HepG2 (cell line): ENCODE measurements around the gene COPB2. TPM values are rescaled to one million over a fixed set of nuclear protein-coding genes. Genes with fewer than 3 reads are reported as not detected.

Source experiments
- ATAC-seq: fragments of 200-7000 bp; cut with Tn5 transposase; 3 replicates; pipeline ENCODE4 v1.9.1; 2020; ENCODE audit warnings: mild to moderate bottlenecking, moderate library complexity
- BruUV-seq: library from RNA; stranded (reverse); fragments of 400-500 nt; replicated peaks from 2 replicates; lab custom pipeline; 2021; lab: Mats Ljungman, UMichigan
- CTCF ChIA-PET: fragments of 300-600 bp; formaldehyde crosslinking; extraction: SDS; loops from one replicate; lab custom pipeline; 2021; ENCODE audit warnings: low total read pairs, inconsistent platforms, low intra/inter-chr PET ratio; lab: Yijun Ruan, JAX
- POLR2A ChIA-PET: fragments of 350-600 bp; sonication (Branson Sonifier 250); formaldehyde crosslinking; loops from one replicate; lab custom pipeline; 2020; ENCODE audit warnings: antibody characterized with exemption, inconsistent platforms; lab: Yijun Ruan, JAX
- DNase-seq: peaks from one replicate; pipeline ENCODE4 v3.0.0-alpha.2; 2015; ENCODE audit warnings: low spot score
- FAIRE-seq: peaks from 3 replicates; lab custom pipeline; 2011; peaks lifted over from hg19 to GRCh38; lab: Jason Lieb, UNC
- H2AFZ ChIP-seq: one replicate; pipeline ENCODE4 v1.6.1; 2011; ENCODE audit warnings: low read length, inconsistent platforms
- H3K27ac ChIP-seq: fragments of 300-600 bp; 3 replicates; pipeline ENCODE4 v1.8.0; 2011; ENCODE audit warnings: mixed run types, mild to moderate bottlenecking, mixed read lengths, low read length, inconsistent platforms; ENCODE audit not compliant: insufficient read depth; ENCODE audit errors: extremely low read length
- H3K27me3 ChIP-seq, 2 experiments: fragments of 200-600 bp in 1 of 2; 2 replicates in 1 of 2; 3 replicates in 1 of 2; pipeline versions ENCODE4 v1.6.0 to v1.8.0; 2011; ENCODE audit warnings: low read length in 2 of 2, mild to moderate bottlenecking in 2 of 2, moderate library complexity in 2 of 2, inconsistent platforms in 1 of 2; ENCODE audit not compliant: insufficient read depth in 2 of 2, control insufficient read depth in 1 of 2
- H3K36me3 ChIP-seq, 2 experiments: fragments of 200-600 bp in 1 of 2; replicated peaks in 1 of 2; 2 replicates in 1 of 2; 3 replicates in 1 of 2; pipeline versions ENCODE4 v1.5.1 to v1.8.0; 2011; ENCODE audit warnings: low read length in 2 of 2, inconsistent platforms in 1 of 2; ENCODE audit not compliant: insufficient read depth in 2 of 2, control insufficient read depth in 1 of 2
- H3K4me1 ChIP-seq: 2 replicates; pipeline ENCODE4 v1.5.1; 2012; ENCODE audit warnings: low read length, inconsistent platforms; ENCODE audit not compliant: insufficient read depth
- H3K4me2 ChIP-seq: 2 replicates; pipeline ENCODE4 v1.6.0; 2011; ENCODE audit warnings: low read depth, low read length, inconsistent platforms
- H3K4me3 ChIP-seq, 3 experiments: fragments of 200-600 bp in 1 of 3; sonication (generic), shearing (Covaris generic) in 1 of 3; replicated peaks in 1 of 3; 2 replicates each; pipeline ENCODE4 v1.5.1; 2011 to 2016; ENCODE audit warnings: low read length in 3 of 3, inconsistent platforms in 2 of 3, low read depth in 2 of 3, mild to moderate bottlenecking in 2 of 3, control low read depth in 1 of 3, mixed read lengths in 1 of 3; ENCODE audit not compliant: insufficient read depth in 1 of 3
- H3K79me2 ChIP-seq: one replicate; pipeline ENCODE4 v1.6.1; 2011; ENCODE audit warnings: low read length, inconsistent platforms; ENCODE audit not compliant: insufficient read depth
- H3K9ac ChIP-seq: 2 replicates; pipeline ENCODE4 v1.6.0; 2011; ENCODE audit warnings: mild to moderate bottlenecking, low read depth, low read length, inconsistent platforms; ENCODE audit not compliant: insufficient read depth
- H3K9me3 ChIP-seq: 2 replicates; pipeline ENCODE4 v1.5.1; 2012; ENCODE audit warnings: mild to moderate bottlenecking, low read length
- H4K20me1 ChIP-seq: 2 replicates; pipeline ENCODE4 v1.6.0; 2011; ENCODE audit warnings: inconsistent platforms, mild to moderate bottlenecking, low read length, moderate library complexity; ENCODE audit not compliant: insufficient read depth
- BHLHE40 ChIP-seq: IDR thresholded peaks from 2 replicates; pipeline ENCODE4 v1.6.1; 2011; ENCODE audit warnings: low read length, improper control_type of control experiment
- KAT7 ChIP-seq: IDR thresholded peaks from 2 replicates; pipeline ENCODE4 v1.6.1; 2018; ENCODE audit warnings: borderline replicate concordance, missing compliant biosample characterization
- KDM4B ChIP-seq: sonication (generic); formaldehyde crosslinking; IDR thresholded peaks from 2 replicates; pipeline ENCODE4 v1.4.0; 2020; ENCODE audit warnings: missing genetic modification reagents
- KLF11 ChIP-seq: IDR thresholded peaks from 2 replicates; pipeline ENCODE4 v1.6.1; 2016; ENCODE audit warnings: missing compliant biosample characterization
- MXD1 ChIP-seq: sonication (generic); formaldehyde crosslinking; IDR thresholded peaks from 2 replicates; pipeline ENCODE4 v1.4.0; 2020; ENCODE audit warnings: mild to moderate bottlenecking, missing genetic modification reagents
- POLR2A ChIP-seq, 2 experiments: IDR thresholded peaks; 2 replicates each; pipeline ENCODE4 v1.6.1; 2011; ENCODE audit warnings: low read depth in 2 of 2, low read length in 2 of 2, mild to moderate bottlenecking in 1 of 2, moderate library complexity in 1 of 2; ENCODE audit not compliant: insufficient read depth in 1 of 2
- SNAPC4 ChIP-seq: sonication (generic); formaldehyde crosslinking; IDR thresholded peaks from 2 replicates; pipeline ENCODE4 v1.4.0; 2020; ENCODE audit warnings: mild to moderate bottlenecking, missing genetic modification reagents
- TOPORS ChIP-seq: sonication (generic); formaldehyde crosslinking; IDR thresholded peaks from 2 replicates; pipeline ENCODE4 v1.8.0; 2023; ENCODE audit warnings: mild to moderate bottlenecking, missing genetic modification reagents
- XRCC5 ChIP-seq: fragments of 200-400 bp; formaldehyde crosslinking; optimal IDR thresholded peaks from 2 replicates; pipeline ENCODE3; 2017; ENCODE audit warnings: mild to moderate bottlenecking, low read length
- ZNF34 ChIP-seq: sonication (generic); formaldehyde crosslinking; IDR thresholded peaks from 2 replicates; pipeline ENCODE4 v1.4.0; 2020; ENCODE audit warnings: mild to moderate bottlenecking, missing genetic modification reagents, borderline replicate concordance
- ZNF564 ChIP-seq: sonication (generic); formaldehyde crosslinking; IDR thresholded peaks from 2 replicates; pipeline ENCODE4 v1.8.1; 2023; ENCODE audit warnings: mild to moderate bottlenecking, missing genetic modification reagents
- WGBS: methylation state at CpG from one replicate; pipeline ENCODE4 v1.1.6; 2017; ENCODE audit warnings: low lambda C conversion rate; 5-methylcytosine and 5-hydroxymethylcytosine counted together
- in situ Hi-C: cut with HindIII; loops from 2 replicates; pipeline ENCODE4 v1.10.0; 2017; ENCODE audit warnings: low pct_unique_long_range_greater_than_20kb; ENCODE audit not compliant: extremely low pct_ligation_motif_present
- intact Hi-C: fragments of 100-400 bp; cut with micrococcal nuclease; formaldehyde crosslinking; loops from one replicate; pipeline ENCODE4 v1.10.0; 2022; ENCODE audit not compliant: unreplicated experiment
- polyA plus RNA-seq, 8 experiments: library from polyadenylated mRNA; depleted of rRNA in 3 of 8; stranded (reverse) in 7 of 8; unstranded in 1 of 8; fragments of >200 nt; fragmentation: Illumina TruSeq in 4 of 8; extraction: Trizol in 4 of 8; gene quantifications; 2 replicates each; pipeline versions ENCODE4 v1.2.1 to v1.2.3, GENCODE V29; 2011 to 2016; ENCODE audit warnings: low read depth in 4 of 8, missing spikeins in 1 of 8, mixed read lengths in 1 of 8; ENCODE audit not compliant: insufficient read depth in 1 of 8
- total RNA-seq, 5 experiments: library from RNA; depleted of rRNA; stranded (reverse); fragments of >200 nt; fragmentation: Illumina TruSeq; extraction: Trizol; gene quantifications; 2 replicates each; pipeline ENCODE4 v1.2.3, GENCODE V29; 2016; ENCODE audit warnings: low read depth in 1 of 5

Gene COPB2
- total and polyA plus RNA-seq, 2 of the 13 experiments (the other 11 are each of a cell fraction or from before 2014, with no cell fraction given), result 83.3 to 217 TPM

DNA sequence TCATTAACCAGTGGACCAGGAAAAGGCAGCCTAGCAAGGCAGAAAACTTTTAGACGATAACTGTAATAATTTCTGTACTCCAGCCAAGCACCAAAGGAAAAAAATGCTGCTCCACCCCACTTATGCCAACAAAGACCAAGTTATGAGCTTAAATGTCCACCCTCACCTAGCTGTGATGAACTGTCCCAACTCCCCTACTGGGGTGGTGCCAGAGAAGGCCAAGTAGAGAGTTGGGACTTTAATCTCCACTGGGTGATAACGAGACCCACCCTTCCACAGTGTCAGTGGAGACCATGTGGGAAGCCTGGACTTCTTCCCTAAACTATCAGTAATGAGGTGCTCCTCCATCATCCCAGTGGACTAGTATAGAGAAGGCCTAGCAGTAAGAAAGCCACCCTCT lies 33.8 kb upstream of the COPB2 start:
- Histone ChIP-seq H2AFZ (no peak overlapping the region), H3K9ac (no peak overlapping the region), H3K79me2 (no peaks in the 10 kb centered on the region), H3K4me1 (no peaks in the 10 kb centered on the region), H3K4me3 (no peak overlapping the region), H3K36me3 (no peaks in the 10 kb centered on the region), H4K20me1 (no peaks in the 10 kb centered on the region), H3K4me2 (no peak overlapping the region), H3K27me3 (no peaks in the 10 kb centered on the region), H3K9me3 (no peaks in the 10 kb centered on the region), H3K27ac (no peak overlapping the region)
- WGBS, result 90% methylated on average over 1 of the region's 2 CpGs
- ChIA-PET CTCF (no interaction called here), POLR2A (no interaction called here)
- in situ Hi-C loops (no loop called here), intact Hi-C loops (no loop called here)
- BruUV-seq, result no TSS peak
- TF ChIP-seq XRCC5 (no peak), KDM4B (CRISPR knock-in tag) (no peak), MXD1 (CRISPR knock-in tag) (no peak), KLF11 (no peak), TOPORS (CRISPR knock-in tag) (no peak), ZNF34 (CRISPR knock-in tag) (no peak), POLR2A (IDR thresholded peaks at IDR 0.05; ENCODE audit: insufficient read depth in 1 of 2, low read depth in 2 of 2, low read length in 2 of 2) (no peak), SNAPC4 (no peak), KAT7 (CRISPR knock-in tag) (no peak), ZNF564 (CRISPR knock-in tag) (no peak), BHLHE40 (no peak)
- no peak for ATAC-seq
- no peak for FAIRE-seq
- DNase-seq, result no peak
